GM18519 (cell line): Measurements from ENCODE around the gene ATP6V1G2.
"Not testable (repeated sequence)": the region's sequence is repeated elsewhere in the genome, so short reads cannot be mapped to it uniquely, and the experiment has no call there.

Experiments
- ATAC-seq: cut with Tn5 transposase; IDR thresholded peaks from one replicate; pipeline ENCODE4 v1.9.1; 2021; ENCODE audit warnings: mild to moderate bottlenecking, moderate library complexity; ENCODE audit not compliant: unreplicated experiment, low FRiP score

Gene ATP6V1G2

GRCh38 chr6:31531771-31532643, 14.4 kb downstream of the ATP6V1G2 start:
- no peak for ATAC-seq

GRCh38 chr6:31531162-31531561, 15.2 kb downstream of the ATP6V1G2 start:
- no peak for ATAC-seq

DNA sequence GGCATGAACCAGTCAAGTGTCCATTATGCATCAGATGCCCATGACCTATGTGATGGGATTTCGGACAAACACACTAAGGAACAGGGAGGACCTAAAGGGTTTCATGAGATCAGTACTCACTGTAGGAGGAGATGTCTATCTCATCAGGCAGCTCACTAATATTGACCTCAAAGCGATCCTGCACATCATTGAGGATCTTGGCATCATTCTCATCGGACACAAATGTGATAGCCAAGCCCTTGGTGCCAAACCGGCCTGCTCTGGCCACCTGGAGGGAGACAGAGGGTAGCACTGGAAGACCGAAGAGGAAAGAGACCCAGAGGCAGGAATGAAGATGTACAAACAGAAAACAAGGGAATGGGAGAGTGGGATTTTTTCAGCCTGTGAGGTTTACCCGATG, 15.7 kb downstream of the ATP6V1G2 start:
- ATAC-seq: no peak

DNA sequence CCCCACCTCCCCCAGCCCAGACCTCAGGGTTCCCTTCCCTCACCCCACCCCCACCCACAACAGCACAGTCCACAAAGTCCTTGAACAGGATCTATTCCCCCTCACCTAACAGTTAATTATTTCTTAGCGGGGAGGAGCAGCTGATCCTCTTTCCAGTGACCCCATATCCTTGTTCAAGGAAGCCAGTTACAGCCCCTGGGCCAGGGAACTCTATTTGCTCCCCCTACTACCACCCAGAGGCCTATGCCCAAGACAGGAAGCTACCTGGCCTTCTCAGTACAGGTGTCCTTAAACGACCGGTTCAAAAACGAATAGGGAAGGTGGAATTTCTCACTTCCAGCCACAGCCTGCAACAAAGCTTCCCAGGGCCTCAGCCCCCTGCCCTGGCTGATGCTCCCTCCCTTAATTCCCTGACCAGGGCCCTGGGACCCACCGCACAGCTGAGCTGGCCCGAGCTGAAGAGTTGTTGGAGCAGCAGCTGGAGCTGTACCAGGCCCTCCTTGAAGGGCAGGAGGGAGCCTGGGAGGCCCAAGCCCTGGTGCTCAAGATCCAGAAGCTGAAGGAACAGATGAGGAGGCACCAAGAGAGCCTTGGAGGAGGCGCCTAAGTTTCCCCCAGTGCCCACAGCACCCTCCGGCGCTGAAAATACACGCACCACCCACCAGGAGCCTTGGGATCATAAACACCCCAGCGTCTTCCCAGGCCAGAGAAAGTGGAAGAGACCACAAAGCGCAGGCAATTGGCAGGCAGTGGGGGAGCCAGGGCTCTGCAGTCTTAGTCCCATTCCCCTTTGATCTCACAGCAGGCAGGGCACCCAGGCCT, 16.9 kb downstream of the ATP6V1G2 start:
- no peak for ATAC-seq

- ATAC-seq: no peak
Observed at GRCh38 chr6:31528821-31529328, 17.5 kb downstream of the ATP6V1G2 start, which contains the start of gene MCCD1. MCCD1 (plus strand) TSS chr6:31528962; CDS start chr6:31529015, 53 bp downstream.

DNA sequence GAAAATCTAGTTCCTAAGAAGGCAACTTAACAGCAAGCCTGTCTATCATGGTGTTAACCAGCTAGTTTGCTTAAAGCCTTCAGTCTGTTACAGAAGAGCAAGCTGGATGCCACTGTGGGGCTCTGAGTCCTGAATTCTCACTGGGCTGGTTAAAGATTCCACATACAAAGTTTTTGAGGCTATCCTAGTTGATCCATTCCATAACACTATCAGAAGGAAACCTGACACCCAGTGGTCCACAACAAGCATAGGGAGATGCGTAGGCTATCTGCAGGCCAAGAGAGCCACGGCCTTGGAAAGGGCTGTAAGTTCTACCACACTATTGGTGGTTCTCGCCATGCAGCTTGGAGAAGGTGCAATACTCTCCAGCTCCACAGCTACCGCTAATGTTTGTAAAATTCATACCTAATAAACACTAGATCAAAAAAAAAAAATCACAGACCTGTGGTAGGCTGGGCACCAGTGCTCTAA, 18.1 kb downstream of the ATP6V1G2 start:
- no peak for ATAC-seq

- ATAC-seq: no peak
Observed at GRCh38 chr6:31525932-31526591, 20.3 kb downstream of the ATP6V1G2 start.

DNA sequence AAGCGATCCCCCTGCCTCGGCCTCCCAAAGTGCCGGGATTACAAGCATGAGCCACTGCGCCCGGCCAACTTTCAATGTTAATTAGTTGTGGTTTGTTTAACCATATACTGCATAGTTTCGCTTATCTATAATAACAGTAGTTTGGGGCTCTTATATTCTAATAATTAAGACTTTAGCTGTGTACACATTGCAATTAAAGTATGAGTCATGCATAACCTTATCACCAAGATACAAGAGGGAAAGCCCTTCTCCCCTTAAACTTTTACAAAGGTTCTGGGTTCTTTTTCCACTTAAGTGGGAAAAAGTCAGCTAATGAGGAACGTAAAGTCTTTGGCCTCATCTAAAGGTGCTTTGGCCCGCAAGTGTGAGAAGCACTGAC, 20.9 kb downstream of the ATP6V1G2 start:
- ATAC-seq: no peak

DNA sequence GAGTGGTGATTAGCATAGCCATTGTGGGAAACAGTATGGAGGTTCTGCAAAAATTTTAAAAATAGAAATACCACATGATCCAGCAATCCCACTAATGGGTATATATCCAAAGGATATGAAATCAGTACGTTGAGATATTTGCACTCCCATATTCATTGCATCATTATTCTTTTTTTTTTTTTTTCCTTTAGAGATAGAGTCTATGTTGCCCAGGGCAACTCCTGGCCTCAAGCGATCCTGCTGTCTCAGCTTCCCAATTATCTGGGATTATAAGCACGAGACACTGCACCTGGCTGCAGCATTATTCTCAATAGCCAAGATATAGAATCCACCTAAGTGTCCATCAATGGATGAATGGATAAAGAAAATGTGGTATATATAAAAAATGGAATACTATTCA, 24.6 kb downstream of the ATP6V1G2 start:
- no peak for ATAC-seq

DNA sequence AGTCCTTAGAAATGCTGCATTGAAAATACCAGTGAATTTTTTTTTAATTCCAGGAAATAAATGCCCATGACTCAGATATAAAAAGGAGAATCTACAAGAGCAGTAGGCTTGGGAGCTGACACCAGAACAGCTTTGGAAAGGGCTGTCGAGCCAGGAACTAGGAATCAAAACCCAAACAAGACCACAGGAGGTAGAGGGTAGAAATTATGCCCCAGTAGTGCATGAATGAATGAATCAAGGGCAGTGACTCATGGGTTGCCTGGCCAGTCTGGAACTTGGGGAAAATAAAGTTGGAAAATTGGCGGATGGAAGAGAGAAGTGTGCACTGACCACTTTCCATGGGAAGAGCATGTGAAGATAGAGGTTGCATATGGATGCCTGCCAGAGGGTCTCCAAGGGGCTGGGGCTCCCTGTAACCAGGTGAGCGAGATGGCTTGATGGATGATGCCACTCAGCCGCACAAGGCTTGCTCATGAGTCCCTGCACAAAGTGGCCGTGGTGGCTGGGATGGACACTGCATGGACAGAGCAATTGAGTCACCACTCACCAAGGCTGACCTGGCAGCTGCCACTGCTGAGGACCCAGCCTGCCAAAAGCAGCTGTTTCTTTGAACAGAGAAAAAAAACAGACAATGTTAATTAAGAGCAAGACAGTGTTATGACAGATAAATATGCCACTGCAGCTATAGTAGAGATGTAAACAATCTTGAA, 32.8 kb downstream of the ATP6V1G2 start:
- ATAC-seq: no peak

DNA sequence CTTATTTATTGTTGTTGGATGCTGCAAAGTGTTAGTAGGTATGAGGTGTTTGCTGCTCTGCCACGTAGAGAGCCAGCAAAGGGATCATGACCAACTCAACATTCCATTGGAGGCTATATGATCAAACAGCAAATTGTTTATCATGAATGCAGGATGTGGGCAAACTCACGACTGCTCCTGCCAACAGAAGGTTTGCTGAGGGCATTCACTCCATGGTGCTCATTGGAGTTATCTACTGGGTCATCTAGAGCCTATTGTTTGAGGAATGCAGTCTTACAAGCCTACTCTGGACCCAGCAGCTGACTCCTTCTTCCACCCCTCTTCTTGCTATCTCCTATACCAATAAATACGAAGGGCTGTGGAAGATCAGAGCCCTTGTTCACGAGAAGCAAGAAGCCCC, 36.4 kb downstream of the ATP6V1G2 start:
- ATAC-seq: no peak

GRCh38 chr6:31509036-31509435, 37.4 kb downstream of the ATP6V1G2 start:
- not testable (repeated sequence) for ATAC-seq

DNA sequence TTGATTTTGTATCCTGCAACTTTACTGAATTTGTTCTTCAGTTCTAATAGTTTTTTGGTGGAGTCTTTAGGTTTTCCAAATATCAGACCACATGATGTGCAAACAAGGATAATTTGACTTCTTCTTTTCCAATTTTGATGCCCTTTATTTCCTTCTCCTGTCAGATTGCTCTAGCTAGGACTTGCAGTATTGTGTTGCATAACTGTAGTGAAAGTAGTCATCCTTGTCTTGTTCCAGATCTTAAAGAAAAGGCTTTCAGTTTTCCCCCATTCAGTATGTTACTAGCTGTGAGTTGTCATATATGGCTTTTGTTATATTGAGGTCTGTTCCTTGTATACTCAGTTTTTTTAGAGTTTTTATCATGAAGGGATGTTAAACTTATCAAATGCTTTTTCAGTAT, 43.8 kb downstream of the ATP6V1G2 start:
- no peak for ATAC-seq

GRCh38 chr6:31499648-31500047, 46.8 kb downstream of the ATP6V1G2 start:
- ATAC-seq: not testable (repeated sequence)

DNA sequence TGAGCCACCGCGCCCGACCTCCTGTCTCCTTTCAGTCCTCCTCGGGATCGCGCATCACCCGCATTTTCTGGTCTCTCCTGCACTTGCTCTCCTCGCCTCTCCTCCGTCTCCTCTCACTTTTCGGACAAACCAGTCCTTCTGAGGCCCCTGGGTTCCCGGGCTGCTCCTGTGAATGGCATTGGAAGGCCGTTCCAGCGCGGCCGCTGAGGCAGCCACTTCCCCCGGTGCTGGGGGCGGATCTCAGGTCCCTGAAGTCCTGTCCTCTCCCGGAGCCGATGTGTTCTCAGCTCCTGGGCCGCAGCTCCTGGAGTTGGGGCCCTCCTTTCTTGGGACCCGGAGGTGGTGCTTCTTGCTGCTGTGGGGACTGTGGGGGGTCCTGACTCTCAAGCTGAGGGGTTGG, 47.7 kb downstream of the ATP6V1G2 start:
- ATAC-seq: no peak

DNA sequence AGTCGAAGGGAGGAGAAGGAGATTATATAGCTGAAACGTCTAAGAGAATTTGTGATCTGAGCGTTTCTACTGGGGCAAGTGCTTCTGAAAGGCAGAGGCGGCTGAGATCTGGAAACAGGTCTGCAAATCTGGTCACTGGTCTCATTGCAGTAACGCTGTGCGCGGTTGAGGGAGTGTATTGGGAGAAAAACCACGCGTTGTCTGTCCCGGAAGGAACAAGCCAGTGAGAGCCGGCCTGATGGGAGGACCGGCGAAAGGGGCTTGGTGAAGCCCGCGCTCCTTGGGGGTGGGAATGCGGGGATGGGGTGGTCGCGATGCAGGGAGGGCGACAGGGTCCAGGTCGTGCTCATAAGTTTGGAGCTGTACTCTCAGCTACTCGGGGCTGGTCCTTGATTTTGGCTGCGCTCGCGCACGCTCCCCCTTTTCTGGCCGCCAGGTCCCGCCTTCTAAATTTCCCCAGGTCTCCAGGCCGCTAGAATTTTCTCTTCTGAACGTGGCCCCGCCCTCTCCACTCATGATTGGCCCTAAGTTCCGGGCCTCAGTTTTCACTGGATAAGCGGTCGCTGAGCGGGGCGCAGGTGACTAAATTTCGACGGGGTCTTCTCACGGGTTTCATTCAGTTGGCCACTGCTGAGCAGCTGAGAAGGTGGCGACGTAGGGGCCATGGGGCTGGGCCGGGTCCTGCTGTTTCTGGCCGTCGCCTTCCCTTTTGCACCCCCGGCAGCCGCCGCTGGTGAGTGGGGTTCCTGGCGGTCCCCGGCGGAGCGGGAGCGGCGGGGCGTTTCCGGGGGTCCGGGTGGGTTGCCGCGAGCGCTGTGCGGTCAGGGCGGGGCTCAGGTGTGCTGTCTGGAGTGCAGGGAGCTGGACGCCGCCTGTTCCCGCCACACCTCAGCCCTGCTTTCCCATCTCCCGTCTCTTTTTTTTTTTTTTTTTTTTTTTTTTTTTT, 48.6 kb downstream of the ATP6V1G2 start, which contains the start of gene MICB:
Gene MICB (plus strand): TSS at position 615 of the 946 bp plus-strand sequence. CDS start 49 bp downstream, at position 664.
- no peak for ATAC-seq

- ATAC-seq: not testable (repeated sequence)
Observed at GRCh38 chr6:31496826-31497225, 49.6 kb downstream of the ATP6V1G2 start.

DNA sequence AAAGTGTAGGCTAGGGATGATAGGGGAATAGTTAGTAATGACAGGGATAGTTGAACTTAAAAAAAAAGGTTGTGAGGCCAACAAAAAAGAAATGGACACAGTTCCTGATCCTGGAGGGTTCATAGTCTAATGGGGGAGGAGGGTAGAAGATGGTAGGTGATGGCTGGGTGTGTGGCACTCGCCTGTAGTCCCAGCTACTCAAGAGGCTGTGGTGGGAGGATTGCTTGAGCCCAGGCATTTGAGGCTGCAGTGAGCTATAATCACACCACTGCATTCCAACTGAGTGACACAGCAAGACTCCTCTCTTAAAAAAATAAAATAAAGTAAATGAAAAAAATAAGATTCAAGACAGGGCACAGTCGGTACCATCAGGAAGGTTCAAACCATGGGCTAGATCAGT, 50.8 kb downstream of the ATP6V1G2 start:
- no peak for ATAC-seq
